NCI-H2196 treated with DMSO at 0.1 percent for 48 hours (cell line): ENCODE measurements around the gene AFAP1.

Experiments used
- DNase-seq: peaks from one replicate; lab custom pipeline; 2025; ENCODE audit not compliant: unreplicated experiment; lab: John Stamatoyannopoulos, UW

The AFAP1 gene

DNA sequence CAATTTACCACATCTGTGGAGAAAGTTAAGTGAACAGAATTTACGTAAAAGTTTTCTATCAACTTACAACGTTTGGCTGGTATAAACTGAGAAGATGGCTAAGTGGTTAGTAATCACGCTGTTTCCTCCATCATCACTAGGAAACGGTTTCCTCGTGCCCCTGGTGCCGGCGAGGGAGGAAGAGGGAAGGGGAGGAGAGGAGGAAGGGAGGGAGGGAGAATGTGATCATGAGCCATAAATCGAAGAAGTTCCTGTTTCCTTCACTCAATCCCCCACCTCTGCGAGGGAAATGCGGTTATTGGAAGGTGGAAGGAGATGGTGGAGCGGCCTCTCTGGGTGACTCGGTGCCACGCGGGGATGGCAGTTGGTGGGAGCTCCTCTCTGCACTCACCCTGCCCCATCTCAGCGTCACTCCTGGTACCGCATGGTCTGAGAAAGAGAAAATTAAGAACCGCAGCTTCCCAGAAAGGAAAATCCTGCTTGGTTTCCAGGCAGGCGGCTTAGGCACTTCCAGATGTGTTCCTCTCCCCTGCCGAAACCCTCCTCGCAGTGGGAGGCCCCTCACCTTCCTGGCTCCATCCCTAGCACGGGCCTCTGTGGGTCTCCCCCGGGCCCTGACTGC, 216.8 kb downstream of the AFAP1 start:
- DNase-seq, result no peak

DNA sequence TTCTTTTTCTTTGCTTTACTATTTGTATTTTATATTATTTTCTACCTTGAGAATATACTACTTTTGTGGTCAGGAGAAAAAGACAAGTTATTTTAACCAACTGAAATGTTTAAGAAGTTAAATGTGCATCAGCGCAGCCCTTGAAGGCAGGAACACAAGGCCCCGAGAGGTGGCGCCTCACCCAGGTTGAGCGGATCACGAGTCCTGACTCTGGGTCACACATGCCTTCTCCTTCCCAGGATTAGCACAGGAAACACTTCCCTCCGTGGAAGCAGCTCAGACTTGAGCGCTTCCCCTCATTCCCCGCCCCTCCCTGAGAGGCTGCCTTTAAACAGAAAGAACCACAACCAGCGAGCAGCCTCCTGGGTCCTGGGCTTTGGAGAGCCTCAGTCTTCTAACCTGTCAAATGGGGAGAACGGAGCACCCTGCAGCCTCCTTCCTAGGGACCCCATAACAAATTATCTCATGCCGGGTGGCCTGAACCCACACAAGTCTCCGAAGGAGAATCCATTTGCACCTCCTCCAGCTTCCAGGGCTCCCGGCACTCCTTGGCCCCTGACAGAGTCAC, 217.6 kb downstream of the AFAP1 start:
- DNase-seq, result no peak

DNA sequence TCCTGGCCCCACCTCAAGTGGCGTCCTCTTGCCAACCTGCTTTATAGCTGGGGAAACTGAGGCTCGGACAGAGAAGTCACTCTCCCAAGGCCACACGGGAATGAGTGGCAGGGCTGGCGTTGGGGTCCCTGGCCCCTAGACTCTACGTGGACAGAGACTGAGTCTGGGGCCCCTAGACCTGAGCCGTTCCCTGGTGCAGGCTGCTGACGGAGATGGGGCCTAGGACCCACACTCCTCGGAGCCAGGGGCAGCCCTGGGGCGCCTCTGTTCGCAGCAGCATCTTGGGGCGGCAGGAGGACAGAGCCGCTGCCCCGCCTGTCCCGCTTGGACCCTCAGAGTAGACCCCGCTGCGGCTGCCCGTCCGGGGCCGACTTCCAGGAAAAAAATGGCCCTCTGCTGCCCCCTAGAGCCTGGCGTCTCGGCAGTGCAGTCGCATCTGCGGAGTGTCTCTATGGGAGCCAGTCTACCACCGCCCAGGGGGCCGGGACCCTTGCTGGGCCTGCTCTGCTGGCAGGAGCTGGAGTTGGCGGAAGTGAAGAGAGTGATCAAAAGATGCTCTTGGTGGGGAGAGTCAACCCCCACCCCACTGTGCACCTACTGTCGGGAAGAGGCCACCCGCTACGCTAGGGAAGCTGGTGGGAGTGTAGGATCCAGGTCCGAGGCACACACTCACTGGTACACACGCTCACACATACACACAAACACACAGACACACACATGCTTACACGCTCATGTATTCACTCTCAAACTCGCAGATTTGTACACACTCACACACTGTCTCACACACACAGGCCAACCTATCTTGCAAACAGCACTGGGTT, 220.1 kb downstream of the AFAP1 start:
- DNase-seq, result peak; percentile 2

DNA sequence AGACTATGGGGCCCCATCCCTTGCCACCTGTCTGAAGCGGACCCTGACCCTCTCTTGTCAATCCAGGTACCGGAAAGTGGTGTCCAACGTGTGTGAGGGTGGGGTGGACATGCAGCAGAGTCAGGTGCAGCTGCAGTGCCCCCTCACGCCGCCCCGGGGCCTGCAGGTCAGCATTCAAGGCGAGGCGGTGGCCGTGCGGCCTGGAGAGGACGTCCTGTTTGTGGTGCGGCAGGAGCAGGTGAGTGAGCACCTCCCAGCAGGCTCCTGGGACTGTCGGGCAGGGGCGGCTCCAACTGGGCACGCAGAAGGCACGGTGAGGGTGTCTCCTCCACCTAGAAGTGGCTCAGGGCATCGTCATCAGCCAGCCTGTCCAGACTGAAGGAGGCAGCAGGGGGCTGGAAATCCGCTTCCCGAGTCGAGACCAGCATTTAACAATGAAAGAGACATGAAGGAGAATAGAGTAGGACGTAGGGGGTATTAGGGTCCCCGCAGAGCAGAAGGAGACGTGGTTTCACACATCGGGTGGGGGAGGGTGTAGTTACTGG, 221.6 kb downstream of the AFAP1 start:
- DNase-seq, result no peak

DNA sequence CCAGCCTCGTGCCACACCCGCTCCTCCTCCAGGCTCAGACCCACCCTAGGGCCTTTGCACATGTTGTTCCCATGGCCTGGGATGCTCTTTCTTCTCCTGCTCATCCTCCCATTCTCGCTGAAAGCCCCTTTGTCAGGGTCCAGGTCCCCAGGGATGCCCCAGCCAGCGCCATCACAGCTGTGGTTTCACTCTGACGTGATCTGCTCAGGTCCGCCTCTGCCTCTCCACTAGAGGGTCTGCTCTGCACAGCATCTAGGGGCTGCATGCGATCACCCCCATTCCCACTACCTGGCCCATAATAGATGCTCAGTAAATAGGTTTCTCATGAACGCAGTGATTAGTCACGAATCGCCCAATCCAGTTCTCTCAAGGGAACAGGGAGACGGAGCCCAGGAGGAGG, 222.5 kb downstream of the AFAP1 start:
- no peak for DNase-seq

DNA sequence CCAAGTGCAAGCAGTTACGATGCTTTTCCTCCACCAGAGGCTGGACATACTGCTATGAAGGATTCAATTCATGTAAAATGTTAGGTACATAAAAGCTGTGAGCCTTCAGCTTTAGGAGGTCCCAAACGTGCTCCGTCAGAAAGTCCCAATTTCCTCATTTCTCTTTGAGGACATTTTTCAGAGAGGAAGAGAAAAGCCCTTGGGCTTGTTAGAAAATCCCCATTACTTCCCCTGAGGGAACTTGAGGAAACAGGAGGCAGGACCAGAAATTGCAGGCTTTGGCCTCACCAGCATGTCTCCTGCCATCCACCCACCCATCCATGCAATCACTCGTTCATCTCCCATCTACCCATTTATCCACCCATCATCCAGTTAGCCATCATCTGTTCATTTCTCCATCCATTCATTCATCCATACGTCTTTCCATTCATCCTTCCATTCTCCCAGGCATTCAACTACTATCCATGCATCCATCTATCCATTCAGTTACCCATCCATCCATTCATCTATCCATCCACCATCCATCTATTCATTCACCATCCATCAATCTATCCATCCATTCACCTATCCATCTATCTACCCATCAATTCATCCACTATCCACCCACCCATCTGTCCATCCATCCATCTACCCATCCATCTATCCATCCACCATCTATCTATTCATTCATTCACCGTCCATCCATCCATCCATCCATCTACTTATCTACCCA, 223.5 kb downstream of the AFAP1 start:
- DNase-seq, result no peak

DNA sequence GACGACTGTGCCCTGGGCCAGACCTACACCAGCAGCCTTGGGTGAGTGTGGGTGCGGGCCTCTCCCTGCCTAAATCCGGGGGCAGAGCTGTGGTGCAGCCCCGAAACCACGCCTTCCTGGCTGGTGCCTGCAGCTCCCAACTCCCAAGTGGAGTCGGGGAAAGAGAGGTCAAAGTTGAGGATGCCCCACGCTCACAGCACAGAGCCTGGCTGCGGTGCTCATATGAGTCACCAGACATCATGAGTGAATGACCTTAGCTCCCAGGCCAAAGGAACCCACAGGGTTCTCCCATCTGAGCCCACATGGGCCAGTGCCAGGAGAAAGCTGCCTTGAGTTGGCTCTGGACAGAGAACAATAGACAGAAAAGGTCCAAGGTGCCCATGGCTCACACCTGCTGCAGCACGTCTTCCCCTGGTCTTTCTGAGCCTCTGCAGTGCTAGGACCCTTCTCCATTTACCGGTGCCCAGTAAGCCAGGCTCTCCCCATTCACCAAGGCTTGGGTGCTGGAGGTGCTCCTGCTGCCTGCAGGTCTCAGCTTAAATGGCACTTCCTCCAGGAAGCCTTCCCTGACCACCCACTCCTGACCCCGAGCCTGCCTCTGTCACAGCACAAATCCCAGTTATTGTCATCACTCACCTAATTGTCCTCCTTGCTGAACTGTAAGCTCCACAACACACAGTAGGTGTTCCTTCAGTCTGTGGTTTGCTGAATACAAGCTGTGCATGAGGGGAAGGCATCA, 224.2 kb downstream of the AFAP1 start:
- no peak for DNase-seq

DNA sequence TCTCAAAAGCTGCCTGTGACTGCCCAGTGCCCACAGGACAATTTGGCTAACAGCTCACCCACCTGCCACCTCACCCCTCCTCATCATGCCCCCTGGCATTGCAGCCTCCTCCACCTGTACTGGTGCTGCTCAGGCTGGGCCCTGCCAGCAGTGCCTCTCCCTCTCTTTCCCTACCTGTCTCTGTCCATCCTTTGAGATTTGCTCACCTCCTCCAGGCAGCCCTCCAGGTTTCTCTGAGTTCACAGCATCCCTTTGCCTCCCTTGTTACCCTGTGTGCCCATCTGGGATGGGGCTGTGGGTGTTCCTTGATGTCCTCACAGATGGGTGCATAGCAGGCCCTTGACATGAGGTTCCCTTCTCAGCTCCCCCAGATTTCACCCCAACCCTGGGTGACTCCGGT, 224.9 kb downstream of the AFAP1 start:
- no peak for DNase-seq

DNA sequence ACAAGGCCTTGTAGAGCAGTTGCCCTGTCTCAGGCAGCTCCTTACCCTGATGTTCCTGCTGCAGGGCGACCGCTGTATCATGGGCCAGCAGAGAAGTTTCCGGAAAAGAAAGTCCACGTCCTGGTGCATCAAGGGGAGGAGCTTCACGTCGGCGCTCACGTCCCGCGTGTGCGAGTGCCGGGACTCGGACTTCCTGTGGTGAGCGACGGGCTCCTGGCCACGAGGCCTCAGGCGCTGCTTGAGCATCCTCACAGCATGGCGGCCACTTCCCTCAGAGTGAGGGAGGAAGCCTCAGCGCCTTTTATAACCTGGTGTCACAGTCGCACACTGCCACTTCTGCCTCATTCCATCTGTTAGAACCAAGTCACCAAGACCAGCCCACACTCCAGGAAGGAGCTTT, 225.5 kb downstream of the AFAP1 start:
- DNase-seq, result no peak

DNA sequence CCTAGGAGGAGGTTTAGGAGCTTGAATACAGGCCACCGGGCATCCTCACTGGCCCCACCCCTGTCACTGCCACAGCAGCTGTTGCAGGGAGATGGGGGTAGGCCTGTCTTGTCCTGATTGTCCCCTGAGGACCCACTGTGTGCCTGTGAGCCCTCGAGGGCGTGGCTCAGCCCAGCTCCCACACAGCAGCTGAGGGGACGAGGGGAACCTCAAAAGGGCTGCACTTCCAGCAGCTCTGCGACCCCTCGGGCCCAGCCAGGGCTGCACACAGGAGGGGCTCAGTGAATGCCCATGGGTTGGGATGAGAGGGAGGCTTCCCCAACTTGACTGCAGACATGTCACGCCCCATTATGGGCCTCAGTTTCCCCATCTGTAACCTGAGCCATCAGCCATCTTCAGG, 225.9 kb downstream of the AFAP1 start:
- no peak for DNase-seq

DNA sequence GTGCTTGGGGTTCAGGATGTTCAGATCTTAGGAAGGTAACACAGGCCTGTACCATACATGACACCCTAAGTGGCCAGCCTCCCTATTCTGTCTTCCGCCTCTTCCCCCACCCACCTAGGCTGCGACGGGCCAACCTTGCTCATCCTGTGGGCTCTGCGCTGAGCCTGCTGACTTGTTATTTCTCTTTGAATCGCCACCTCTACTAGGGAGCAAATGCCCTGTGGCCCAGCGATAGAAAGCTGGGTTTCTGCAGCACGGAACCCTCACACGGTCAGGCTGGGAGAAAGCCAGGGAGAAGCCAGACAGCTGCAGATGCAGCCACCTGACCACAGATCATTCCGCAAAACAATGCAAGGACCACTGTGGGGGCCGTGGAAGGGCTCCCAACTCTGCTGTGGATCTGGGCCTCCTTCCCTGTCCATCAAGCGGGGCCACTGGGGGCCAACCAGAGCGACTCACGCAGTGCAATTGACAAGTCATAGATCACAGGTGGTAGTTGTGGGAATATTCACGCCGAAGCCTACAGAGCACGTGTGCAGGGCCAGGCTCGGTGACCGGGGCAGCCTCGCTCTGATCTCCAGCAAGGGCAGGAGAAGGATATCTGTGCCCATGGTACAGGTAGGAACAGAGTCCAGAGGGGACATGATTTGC, 227.5 kb downstream of the AFAP1 start:
- DNase-seq, result no peak

DNA sequence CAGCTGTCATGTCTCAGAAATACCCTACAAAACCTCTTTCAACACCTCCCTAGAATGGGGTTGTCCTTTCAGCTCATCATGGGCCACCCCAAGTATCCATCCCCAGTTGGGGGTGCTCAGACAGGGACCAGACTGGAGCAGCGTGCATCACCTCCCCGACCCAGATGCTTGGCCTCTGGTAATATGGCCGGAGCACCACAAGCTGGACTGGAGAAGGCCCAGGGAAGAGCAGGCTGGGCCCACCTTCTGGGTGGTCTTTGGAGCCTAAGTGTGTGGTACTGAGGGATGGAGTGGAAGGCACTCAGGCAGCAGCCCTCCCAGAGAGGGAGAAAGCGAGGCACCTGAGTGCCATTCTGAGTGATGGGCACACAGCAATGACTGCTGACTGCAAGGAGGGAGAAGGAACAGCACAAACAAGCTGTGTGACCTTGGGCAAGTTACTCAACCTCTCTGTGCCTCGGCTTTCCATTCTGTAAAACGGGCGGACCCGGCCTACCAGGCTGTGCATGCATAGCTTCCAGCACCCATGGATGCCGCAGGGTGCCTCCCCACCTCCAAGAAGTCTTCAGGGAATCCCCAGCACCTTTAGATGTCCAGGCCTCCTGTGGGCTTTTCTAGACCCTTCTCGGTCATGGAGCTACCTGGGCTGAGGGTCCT, 228.2 kb downstream of the AFAP1 start:
- no peak for DNase-seq

DNA sequence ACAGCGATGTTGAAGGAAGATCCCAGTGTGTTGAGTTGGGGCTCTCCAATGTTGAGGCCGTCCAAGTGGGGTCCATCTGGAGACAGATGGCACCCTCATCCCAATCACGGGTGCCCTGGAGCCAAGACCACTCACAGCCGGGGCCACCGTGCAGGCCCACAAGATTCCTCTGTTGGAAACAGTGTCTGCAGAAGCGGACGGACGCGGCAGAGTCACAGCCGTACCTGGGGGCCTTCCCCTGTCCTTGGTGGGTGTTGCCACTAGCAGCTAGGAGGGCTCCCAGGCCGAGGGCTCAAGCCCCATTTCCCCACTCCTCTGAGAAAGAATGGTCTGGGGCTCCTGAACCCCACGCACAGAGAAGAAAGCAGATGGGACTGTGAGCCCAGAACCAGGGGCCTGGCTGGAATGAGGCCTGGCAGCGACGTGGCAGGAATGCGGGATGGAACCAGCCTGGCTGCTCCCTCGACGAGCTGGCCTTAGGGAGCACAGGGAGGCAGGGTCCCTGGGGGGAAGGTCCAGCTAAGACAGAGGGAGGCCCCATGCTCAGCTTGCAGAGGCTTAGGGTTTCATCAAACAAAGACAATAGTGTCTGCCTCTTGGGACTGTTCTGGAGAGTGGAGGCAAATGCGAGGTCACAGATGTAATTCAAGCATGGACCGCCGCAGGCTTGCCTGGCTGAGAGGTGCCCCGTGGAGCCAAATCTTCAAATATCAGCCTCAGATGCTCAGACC, 228.9 kb downstream of the AFAP1 start:
- no peak for DNase-seq

DNA sequence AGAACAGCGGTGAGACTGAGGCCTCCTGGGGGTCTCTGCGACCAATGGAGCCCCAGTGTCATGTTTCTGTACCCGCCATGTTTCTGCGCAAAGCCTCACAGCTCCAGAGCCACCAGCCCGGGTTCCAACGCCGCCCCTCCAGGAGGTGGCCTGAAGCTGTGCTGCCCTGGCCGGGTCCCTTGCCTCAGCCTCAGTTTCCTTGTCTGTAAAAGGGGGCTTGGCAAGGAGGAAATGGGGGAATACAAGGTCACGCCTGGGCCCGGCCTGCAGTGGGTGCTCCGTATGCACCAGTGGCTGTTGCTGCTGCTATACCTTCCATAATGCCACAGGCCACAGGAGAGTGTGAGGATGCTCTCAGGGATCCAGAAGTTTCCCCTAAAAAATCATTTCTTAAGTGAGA, 229.5 kb downstream of the AFAP1 start:
- DNase-seq, result no peak

DNA sequence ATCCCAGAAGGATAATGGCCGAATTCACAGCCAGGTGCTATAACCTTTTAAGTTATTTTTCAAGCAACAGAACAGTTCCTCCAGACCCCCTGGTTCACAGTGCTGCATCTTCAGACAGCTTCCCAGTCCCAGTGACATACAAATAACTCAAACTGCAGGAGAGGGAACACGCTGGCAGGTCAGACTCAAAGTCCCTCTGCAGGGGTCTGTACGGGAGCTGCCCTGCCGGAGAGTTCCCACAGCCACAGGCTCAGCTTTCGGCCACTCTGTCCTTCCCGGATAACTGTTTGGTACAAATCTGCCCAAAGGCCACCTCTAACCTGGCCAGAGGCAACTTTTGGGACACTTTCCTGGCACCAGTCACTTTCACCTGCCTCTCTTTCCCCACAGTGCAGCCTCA, 230.2 kb downstream of the AFAP1 start:
- no peak for DNase-seq

DNA sequence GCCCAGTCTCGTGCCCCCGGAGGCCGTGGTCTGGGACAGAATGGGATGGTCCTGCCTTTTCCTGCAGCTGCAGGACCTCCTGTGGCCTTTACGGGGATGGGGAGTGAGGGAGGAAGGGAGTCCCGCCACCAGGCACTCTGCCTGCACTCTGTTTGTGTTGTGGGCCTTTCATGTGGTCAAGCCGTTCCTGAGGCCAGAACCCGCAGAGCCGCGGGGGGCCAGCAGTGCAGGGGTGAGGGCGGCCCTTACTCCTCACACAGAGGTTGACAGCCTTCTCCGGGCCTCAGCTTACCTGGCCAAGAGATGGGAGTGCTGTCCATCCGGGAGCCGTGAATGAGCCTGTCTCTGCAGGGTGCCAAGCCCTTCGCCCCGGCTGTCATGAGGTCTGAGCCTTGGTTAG, 230.7 kb downstream of the AFAP1 start:
- no peak for DNase-seq
